ENCODE measurements around the gene AQP1. TPM values are rescaled to one million over a fixed set of nuclear protein-coding genes. Genes with fewer than 3 reads are reported as not detected.

AQP1 gene
- total RNA-seq, 1 donor from 2014 or later = 253 TPM

DNA sequence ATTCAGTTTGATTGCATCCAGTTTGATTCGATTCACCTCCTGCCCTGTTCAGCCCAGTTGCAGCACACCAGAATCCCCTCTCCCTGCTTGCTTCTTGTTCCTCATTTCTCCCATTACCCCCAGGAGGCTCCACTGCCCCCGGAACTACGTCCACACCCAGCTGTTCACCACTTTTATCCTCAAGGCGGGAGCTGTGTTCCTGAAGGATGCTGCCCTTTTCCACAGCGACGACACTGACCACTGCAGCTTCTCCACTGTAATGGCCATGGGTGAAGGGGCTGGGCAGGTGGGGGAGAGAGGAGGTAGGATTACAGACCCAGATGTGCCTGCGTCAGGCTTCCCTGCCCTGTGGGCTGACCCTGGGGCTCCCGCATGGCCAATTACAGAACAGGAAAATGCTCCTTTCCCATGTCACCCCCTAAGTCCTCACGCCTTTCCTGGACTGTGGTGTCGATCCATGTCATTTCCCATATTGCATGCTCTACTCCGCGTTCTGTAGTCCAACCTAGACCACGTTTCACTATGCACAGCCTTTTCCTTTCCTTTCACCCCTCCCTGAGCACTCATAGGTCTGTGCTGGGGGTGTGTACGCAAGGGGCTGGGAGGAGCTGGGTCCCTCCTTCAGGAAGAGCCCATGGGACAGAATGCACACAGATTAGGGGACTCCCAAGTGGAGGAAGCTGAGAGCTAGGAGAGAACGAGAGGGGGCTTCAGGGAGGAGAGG is 60.3 kb downstream of the AQP1 start:
- H3K27me3 ChIP-seq (ENCODE audit: low read depth) = peaks cover 24% of the 10 kb centered on the region
- no peak for DNase-seq
- H3K36me3 ChIP-seq = no peaks in the 10 kb centered on the region
- no peaks in the 10 kb centered on the region for H3K9me3 ChIP-seq (replicated peaks)
- TF ChIP-seq CTCF (IDR thresholded peaks at IDR 0.05; ENCODE audit: borderline replicate concordance) = no peak
- no peak overlapping the region for H3K4me3 ChIP-seq
- peaks cover 19% of the 10 kb centered on the region for H3K4me1 ChIP-seq
- H3K27ac ChIP-seq (replicated peaks) = no peak overlapping the region
- intact Hi-C loops (cut with micrococcal nuclease) = no loop called here

GRCh38 chr7:30973292-30973691 is 61.6 kb downstream of the AQP1 start:
- no peak for DNase-seq
- intact Hi-C loops (cut with micrococcal nuclease) = no loop called here

DNA sequence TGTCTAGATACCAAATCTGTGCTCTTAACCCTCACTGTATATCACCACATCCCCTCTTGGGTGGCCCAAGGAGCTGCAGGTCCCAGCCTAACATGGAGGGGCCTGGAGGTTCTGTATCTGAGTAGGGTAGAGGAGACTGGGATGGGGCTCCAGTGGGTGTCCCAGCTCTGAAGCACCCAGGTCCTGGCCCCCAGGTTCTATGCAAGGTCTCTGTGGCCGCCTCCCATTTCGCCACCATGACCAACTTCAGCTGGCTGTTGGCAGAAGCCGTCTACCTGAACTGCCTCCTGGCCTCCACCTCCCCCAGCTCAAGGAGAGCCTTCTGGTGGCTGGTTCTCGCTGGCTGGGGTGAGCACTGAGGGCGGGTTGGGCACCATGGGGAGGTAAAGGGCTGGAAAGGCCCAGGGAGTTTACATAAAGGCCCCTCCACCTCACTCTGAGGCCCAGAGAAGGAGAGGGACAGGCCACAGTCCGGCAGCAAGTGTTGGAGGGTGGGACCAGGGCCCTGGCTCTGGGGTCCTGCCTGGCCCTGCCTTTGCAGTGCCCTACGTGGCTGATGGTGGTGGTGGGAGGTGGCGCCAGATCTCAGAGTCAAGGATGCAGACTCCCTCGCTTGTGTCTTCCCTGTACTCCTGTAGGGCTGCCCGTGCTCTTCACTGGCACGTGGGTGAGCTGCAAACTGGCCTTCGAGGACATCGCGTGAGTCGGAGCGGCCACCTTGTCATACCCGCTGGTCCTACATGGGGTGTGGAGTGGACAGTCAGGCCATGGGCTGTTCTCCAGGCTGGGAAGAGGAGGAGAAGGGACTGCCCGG is 62.3 kb downstream of the AQP1 start:
- H3K36me3 ChIP-seq = no peaks in the 10 kb centered on the region
- no peak for DNase-seq
- no peak overlapping the region for H3K27ac ChIP-seq (replicated peaks)
- peaks cover 42% of the 10 kb centered on the region for H3K27me3 ChIP-seq (ENCODE audit: low read depth)
- no peak overlapping the region for H3K4me3 ChIP-seq
- intact Hi-C loops (cut with micrococcal nuclease) = loop anchor here (2.0 kb wide), 1 partner anchor 173 kb away; no protein-coding TSS in a partner anchor
- H3K9me3 ChIP-seq (replicated peaks) = no peaks in the 10 kb centered on the region
- no peak for TF ChIP-seq CTCF (IDR thresholded peaks at IDR 0.05; ENCODE audit: borderline replicate concordance)
- H3K4me1 ChIP-seq = peaks cover 19% of the 10 kb centered on the region

More at GRCh38 chr7:30973292-30973691, 61.6 kb downstream of the AQP1 start:
- no peak for TF ChIP-seq CTCF (IDR thresholded peaks at IDR 0.05; ENCODE audit: borderline replicate concordance)
- Histone ChIP-seq H3K4me3 (no peak overlapping the region), H3K27me3 (ENCODE audit: low read depth) (peaks cover 37% of the 10 kb centered on the region), H3K27ac (replicated peaks) (no peak overlapping the region), H3K36me3 (no peaks in the 10 kb centered on the region), H3K9me3 (replicated peaks) (no peaks in the 10 kb centered on the region), H3K4me1 (peaks cover 19% of the 10 kb centered on the region)

GRCh38 chr7:30974605-30975255 is 63.1 kb downstream of the AQP1 start:
- Histone ChIP-seq H3K4me3 (no peak overlapping the region), H3K27ac (replicated peaks) (no peak overlapping the region), H3K36me3 (no peaks in the 10 kb centered on the region), H3K4me1 (peaks cover 19% of the 10 kb centered on the region), H3K27me3 (ENCODE audit: low read depth) (peaks cover 48% of the 10 kb centered on the region), H3K9me3 (replicated peaks) (no peaks in the 10 kb centered on the region)
- intact Hi-C loops (cut with micrococcal nuclease) = loop anchor here (2.0 kb wide), 1 partner anchor 174 kb away; no protein-coding TSS in a partner anchor
- DNase-seq = peak; percentile 46
- peak; percentile 83 for TF ChIP-seq CTCF (IDR thresholded peaks at IDR 0.05; ENCODE audit: borderline replicate concordance)

Other genes starting within 250 kb of the AQP1 start
- gene CRHR2, start 229.4 kb upstream of the AQP1 start, total RNA-seq = 0.19 TPM
- 49.5 TPM for gene INMT, start 159.7 kb upstream of the AQP1 start, total RNA-seq
- gene MINDY4, start 140.4 kb upstream of the AQP1 start, total RNA-seq = 3.8 TPM
- gene GHRHR, start 52.1 kb downstream of the AQP1 start, total RNA-seq = not detected
- gene ADCYAP1R1, start 140.5 kb downstream of the AQP1 start, total RNA-seq = 2.5 TPM

Data from left ventricle myocardium inferior (tissue), 1 donor.